NCI-H2196 (cell line): ENCODE results near the gene SLC22A3.
A peak's percentile ranks its signal among the peaks of the same experiment; 100 is the strongest.
"Not testable (repeated sequence)": the region's sequence is repeated elsewhere in the genome, so short reads cannot be mapped to it uniquely, and the experiment has no call there.

Experiments
- DNase-seq: peaks from one replicate; lab custom pipeline; 2025; ENCODE audit not compliant: unreplicated experiment; lab: John Stamatoyannopoulos, UW

Gene SLC22A3

GRCh38 chr6:160437154-160437553, 89.0 kb downstream of the SLC22A3 start:
- DNase-seq: no peak

- no peak for DNase-seq
These were observed 89.6 kb downstream of the SLC22A3 start for GRCh38 chr6:160437775-160438174.

- DNase-seq: no peak
These were observed 90.3 kb downstream of the SLC22A3 start for GRCh38 chr6:160438481-160438880.

- no peak for DNase-seq
These were observed 91.6 kb downstream of the SLC22A3 start for GRCh38 chr6:160439751-160440150.

DNA sequence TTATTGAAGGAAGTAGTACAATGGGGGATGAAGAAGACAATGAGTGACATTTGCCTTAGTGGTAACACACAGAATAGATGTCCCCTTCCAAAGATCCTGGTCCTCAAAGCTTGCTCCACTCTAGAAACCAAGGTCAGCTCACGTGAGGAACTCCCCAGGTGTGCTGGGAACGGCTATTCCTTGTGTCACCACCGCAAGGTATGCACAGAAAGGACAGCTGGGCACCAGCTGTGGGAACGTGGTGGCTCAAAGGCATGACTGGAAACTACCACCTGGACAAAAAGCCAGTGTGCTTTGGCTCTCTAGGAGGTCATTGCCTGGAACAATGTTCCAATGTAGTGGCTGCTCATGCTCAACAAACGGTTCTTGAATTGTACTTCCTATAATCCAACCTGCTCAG, 94.0 kb downstream of the SLC22A3 start:
- no peak for DNase-seq

GRCh38 chr6:160445130-160445529, 97.0 kb downstream of the SLC22A3 start:
- no peak for DNase-seq

DNA sequence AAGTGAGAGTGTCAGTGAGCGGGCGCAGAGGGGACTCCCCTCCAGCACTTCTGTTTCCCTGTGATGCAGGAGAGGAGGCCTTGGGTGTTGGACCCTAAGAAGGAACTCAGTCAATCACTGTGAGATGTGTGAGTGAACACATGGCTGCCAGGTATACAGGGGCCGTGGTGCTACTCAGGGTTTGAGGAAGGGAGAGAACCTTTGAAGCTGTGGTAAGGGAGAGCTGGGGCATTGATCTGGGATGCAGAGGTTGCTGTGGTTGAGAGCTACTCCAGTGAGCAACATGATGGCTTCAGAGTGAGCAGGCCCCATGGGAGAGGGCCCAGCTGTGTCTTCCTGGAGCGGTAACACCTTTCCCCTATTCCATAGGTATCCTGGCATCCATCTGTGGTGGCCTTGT, 99.2 kb downstream of the SLC22A3 start:
- no peak for DNase-seq

DNA sequence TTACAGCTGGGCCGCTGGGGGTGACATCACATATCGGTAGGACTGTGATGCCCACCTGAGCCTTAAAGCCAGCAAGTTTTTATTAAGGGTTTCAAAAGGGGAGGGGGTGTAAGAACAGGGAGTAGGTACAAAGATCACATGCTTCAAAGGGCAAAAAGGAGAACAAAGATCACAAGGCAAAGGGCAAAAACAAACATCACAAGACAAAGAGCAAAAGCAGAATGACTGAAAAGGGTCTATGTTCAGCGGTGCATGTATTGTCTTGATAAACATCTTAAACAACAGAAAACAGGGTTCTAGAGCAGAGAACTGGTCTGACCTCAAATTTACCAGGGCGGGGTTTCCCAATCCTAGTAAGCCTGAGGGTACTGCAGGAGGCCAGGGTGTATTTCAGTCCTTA, 101.6 kb downstream of the SLC22A3 start:
- DNase-seq: not testable (repeated sequence)

DNA sequence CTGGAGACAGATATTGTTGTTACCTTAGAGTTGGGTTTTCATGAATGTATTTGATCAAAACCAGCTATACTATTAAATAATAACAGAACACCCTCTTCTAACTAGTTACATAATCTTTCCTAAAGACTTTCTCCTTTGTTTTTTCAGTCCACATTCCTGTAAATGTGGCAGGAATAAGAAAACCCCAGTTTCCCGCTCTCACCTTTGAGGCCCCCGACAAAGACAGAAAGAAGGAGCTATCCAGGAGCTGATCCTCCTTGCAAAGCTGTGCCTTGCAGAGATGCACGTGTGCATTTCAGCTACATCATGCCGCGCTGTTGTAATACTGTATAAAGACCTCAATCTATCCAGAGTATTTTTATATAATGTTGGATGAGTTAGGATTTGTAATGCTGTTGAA, 102.7 kb downstream of the SLC22A3 start:
- DNase-seq: no peak

GRCh38 chr6:160454303-160454702, 106.1 kb downstream of the SLC22A3 start:
- no peak for DNase-seq

DNA sequence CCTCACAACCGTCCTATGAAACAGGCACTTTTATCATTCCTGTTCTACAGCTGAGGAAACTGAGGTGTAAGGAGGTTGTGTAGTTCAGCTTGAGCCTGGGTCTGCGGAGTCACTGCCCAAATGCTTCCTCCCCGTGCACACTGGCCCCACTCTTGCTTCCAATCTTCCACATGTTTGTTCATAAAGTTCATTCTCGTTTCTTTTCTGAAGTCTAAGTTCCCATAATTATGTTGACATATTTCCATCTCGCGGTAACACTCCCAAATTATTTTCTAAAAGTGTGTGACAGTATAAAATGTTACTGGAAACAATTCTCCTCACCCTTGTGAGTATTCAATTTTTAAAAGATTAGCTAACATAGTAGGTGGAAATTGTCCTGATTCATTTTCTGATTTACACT, 106.9 kb downstream of the SLC22A3 start:
- no peak for DNase-seq

- peak; percentile 4 for DNase-seq
These were observed 107.5 kb downstream of the SLC22A3 start for GRCh38 chr6:160455541-160456213.

- no peak for DNase-seq
These were observed 108.0 kb downstream of the SLC22A3 start for GRCh38 chr6:160456214-160456546.

GRCh38 chr6:160457823-160458222, 109.6 kb downstream of the SLC22A3 start:
- DNase-seq: no peak

DNA sequence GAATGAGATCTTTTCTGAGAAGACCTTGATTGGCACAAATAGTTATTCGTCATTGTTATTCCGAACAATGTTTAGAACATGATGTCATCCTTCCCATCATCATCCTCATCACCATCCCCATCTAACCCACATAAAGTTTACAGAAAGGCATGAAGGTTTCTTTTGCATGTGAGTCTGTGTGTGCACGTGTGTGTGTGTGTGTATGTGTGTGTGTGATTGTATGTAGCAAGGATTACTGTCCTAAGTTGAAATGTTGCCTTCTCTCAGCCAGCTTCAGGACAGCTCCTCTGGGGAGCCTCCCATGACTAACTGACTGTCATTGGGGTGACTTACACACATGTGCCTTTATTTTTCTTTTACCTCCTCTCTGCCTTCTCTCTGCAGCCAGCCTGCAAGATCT, 113.5 kb downstream of the SLC22A3 start:
- DNase-seq: no peak

- DNase-seq: no peak
These were observed 113.9 kb downstream of the SLC22A3 start for GRCh38 chr6:160462116-160462515.

DNA sequence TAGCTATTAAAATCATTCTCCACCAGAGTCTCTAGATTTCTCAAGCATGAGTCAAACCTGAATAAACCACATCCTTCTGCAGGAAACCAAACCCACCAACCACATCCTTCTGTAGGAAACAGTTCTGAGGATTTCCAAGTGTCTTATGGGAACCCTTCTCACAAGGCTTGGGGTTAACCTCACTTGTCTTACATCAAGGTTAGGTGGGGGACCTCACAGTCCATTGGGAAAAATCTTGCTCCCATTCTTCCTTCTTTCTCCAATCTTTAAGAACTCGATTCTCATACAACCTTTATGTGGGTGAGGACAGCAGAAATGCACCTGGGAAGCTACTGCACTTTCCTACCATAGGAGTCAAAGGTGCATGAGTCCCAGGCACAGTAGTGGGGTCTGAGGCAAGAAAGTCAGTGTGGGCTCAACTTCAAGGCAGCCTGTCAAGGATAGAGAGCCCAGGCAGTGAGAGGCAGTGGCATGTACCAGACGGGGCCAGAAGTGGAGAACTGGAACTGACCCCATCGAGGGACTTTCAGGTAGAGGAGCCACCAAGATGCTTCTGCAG, 114.5 kb downstream of the SLC22A3 start:
- DNase-seq: no peak

DNA sequence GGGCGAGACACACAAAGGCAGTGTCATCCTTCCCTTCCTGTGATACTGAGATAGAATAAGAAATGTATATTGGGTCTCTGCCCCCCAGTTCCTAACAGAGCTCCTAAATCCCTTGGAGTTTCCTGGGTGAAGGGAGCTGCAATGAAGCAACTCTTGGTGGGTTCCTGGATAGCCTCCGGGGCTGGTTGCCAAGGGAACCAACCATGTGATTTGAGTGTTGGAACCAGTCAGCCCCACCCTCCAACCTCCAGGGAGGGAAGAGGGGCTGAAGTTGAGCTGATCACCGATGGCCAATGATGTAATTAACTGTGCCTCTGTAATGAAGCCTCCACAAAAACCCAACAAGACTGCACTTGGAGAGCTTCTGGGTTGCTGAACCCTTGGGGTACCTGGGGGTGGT, 116.6 kb downstream of the SLC22A3 start:
- no peak for DNase-seq

DNA sequence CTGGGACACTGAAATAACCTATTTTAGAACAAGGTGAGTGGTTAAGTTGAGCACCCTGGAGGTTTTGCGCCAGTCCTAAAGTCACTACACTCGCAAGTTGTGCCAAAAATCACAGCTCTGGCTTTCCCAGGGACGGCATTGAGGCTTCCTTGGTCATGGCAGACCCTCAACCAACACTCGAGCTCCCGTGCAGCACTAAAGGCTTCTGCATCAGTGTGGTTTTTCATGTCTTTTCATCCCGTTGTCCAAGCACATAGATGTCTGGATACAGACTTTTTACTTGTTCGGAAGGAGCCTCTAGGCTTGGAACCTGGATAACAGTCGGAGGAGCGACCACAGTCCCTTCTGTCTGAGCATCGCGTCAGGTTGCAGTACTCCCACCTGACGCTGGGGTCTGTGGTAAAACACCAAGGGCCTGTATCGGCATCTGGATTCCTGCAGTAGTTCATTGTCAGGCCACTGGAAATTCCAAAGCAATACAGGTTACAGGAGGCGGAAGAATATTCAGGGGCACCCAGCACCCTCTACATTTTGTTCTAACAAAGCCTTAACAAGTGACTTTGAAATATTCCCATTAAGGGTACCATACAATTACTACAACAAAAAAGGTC, 119.2 kb downstream of the SLC22A3 start:
- DNase-seq: not testable (repeated sequence)

DNA sequence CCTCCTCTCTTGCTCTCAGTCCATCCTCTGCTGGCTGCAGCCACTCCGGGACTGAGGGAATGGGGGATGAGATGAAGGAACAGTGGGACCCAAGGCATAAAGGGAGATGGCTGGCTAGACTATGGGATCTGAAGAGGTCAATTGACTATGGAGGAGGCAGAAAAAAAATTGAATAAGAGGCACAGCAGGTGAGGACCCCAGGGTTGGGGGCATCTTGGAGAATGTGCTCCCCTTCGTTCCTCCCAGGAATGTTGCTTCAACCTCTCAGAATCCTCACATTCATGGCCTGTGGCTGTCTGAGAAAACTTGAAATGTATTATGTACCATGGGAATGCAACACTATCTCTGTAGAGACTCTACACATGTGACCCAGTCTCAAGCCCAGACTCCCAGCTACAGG, 121.0 kb downstream of the SLC22A3 start:
- no peak for DNase-seq

GRCh38 chr6:160476056-160476455, 127.9 kb downstream of the SLC22A3 start:
- DNase-seq: not testable (repeated sequence)

- DNase-seq: not testable (repeated sequence)
These were observed 128.9 kb downstream of the SLC22A3 start for GRCh38 chr6:160477072-160477471.

GRCh38 chr6:160477901-160478300, 129.7 kb downstream of the SLC22A3 start:
- DNase-seq: no peak
